GM18520 (cell line): ENCODE data around the gene SFMBT1.
A peak's percentile ranks its signal among the peaks of the same experiment; 100 is the strongest.

ENCODE experiments used
- ATAC-seq: cut with Tn5 transposase; IDR thresholded peaks from one replicate; pipeline ENCODE4 v1.9.1; 2021; ENCODE audit not compliant: unreplicated experiment

The SFMBT1 gene, protein sequence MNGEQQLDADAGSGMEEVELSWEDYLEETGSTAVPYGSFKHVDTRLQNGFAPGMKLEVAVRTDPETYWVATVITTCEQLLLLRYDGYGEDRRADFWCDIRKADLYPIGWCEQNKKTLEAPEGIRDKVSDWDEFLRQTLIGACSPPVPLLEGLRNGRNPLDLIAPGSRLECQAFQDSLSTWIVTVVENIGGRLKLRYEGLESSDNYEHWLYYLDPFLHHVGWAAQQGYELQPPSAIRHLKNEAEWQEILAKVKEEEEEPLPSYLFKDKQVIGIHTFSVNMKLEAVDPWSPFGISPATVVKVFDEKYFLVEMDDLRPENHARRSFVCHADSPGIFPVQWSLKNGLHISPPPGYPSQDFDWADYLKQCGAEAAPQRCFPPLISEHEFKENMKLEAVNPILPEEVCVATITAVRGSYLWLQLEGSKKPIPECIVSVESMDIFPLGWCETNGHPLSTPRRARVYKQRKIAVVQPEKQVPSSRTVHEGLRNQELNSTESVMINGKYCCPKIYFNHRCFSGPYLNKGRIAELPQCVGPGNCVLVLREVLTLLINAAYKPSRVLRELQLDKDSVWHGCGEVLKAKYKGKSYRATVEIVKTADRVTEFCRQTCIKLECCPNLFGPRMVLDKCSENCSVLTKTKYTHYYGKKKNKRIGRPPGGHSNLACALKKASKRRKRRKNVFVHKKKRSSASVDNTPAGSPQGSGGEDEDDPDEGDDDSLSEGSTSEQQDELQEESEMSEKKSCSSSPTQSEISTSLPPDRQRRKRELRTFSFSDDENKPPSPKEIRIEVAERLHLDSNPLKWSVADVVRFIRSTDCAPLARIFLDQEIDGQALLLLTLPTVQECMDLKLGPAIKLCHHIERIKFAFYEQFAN

DNA sequence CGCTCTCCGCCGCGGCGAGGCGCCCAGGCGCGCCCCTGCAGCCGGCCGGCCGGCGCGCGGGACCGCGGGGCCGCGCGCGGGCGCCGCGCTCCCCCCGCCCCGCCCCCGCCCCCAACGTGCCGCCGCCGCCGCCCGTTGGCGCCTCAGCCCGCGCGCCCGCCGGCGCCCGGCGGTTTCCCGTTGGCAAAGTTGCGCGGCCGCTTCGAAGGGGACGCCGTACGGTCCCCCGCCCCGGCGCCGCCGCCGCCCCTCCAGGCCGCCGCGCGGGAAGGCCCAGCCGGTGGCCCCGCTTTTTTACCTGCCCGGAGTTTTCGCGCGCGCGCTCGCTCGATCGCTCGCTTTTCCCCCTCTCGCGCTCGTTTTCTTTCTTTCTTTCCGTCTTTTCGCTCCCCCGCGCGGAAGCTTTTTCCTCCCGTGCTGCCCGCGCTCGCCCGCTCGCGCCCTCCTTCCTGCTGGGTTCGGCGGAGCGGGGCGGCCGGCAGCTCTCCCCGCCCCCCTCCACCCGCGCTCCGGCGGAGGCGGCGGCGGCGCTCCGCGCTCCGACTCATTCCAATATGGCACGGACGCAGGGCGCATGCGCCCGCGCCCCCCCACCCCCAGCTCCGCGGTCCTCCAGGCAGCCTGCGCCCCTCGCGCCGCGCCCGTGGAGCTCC lies at the start of gene SFMBT1:
TSS of gene SFMBT1 (minus strand) at position 556 of the 653 bp plus-strand sequence. CDS start 76,945 bp downstream, outside the sequence.
- ATAC-seq = peak; percentile 25

DNA sequence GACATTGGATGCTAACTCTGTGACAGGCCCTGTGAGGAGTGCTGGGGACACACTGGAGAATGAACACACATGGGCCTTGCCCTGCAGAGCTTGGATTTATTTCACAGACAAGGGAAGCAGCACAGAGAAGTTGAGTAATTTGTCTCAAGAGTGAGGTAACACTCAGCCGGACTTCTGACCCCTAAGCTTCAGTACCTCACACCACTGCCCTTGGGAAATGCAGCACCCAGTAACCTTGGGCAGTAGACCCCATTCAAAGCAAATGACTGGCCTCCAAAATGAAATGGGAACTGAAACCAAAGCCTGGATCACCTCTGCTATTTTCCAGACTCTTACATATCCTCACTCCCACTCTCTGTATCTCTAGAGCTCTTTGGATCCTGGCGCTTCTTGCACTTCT lies 47.1 kb upstream of the SFMBT1 start:
- ATAC-seq = no peak

DNA sequence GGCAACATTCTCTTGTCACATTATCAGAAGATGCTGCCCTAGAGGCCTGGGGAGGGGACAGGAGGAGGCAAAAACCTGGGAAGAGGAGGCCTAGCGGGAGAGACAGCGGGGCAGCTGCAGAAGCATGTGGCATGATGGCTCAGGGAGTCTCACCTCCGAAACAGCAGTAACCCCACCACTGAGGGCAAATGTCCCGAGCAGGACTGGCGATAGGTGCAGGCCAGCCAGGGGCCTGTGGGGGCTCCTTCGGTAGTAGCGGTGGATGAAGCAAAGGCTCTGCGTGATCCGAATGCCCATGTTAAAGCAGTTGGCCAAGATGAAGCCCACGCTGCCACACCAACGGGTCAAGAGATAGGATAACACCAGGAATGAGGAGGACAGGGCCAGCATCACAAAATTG lies 46.3 kb upstream of the SFMBT1 start:
- ATAC-seq = no peak

DNA sequence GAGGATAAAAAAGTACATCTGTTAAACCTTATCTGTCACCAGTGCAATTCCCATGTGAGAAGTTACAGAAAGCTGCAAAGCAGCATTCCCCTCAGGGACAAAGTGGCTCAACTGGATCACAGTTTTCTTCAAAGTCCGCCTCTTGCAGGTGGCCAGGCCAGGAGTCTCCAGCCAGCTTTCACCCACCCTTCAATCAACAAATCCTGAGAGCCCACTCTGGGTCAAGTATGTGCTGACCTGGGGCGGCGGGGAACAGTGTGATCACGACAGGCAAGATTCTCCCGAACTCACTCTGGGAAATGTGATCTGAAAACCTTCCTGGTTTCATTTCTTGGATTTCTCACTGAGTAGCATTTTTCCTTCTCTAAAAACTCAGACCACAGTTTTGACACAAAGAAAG lies 45.1 kb upstream of the SFMBT1 start:
- ATAC-seq = no peak

DNA sequence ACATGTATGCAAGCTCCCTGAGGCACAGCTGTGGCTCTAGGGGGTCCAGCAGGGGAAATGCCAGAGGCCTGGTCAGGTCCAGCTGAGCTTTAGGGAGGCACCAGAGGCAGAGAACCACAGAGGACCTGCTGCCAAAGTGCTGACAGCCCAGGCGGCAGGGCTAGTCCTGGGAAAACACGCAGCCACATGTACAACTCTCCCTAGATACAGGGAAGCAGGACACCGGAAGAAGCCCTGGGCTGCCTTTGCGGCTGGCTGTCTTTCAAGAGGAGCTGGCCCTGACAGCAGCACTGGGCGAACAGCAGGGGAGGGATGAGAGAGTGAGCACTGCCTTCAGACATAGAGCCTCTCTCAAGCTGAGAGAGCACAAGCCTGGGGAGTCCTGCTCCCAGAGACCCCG lies 43.6 kb upstream of the SFMBT1 start:
- ATAC-seq = no peak

DNA sequence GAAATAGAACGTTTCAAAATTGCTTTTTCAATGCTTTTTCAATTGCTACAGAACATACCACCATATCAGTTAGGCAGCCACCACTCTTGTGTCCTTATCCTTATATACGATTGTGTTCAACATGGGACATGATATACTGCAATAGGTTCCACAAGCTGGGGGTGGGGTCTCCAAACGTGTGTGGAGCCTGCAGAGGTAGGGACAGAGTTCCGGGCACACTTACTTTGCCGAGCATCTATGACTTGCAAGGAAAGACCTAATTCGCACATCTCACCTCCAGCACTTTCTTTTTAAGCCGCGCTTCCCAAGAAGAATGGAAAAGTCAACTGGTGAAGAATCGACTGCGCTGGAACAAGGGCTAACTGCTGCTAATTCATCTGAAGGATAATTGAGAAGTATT lies 39.6 kb upstream of the SFMBT1 start:
- ATAC-seq = no peak

DNA sequence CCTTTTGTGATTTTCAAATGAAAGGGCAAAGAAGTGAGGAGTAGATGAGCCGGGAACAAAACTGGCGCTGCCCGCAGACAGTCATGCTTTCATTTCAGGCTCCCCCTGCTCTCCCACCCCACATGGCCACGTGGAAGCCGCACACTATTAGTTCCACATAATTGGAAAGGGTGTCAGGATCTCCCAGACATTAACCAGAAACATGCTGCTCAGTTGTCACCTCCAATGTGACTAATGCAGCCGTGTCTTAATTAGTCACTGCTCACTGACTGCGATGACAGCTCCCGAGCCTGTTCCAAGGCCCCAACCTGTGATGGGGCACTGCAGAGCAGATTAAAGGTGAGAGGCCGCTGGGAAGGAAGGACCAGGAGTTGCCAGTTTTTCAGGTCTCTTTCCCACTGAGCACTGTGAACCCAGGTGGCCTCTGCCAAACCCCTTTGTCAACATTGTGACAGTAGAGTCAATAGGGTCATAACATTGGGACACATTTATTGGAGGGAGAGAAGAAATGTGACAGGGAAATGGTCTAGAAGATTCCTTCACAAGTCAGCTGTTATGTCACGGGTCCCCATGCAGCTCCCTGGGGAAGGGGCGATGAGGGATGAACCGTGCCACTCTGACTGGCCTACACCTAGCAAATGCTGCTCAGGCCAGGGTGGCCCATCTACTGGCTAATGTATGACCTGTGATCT lies 38.6 kb upstream of the SFMBT1 start:
- ATAC-seq = no peak

DNA sequence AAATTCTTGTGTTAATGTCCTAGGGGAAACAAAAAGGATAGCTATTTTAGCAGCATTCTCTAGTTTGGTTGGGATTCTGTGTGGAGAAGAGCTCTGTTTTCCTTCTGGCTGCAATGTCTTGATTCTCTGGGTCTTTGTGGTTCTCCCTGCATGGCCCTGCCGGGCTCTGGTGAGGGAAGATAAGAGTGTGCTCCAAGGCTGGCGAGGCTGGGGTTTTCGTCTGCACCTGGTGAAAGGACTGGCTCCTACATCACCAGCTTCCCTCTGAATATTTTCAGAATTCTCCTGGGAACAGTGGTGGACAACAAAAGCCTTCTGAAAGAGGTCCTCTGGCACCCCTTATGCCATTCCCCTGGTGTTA lies 38.1 kb upstream of the SFMBT1 start:
- ATAC-seq = no peak

DNA sequence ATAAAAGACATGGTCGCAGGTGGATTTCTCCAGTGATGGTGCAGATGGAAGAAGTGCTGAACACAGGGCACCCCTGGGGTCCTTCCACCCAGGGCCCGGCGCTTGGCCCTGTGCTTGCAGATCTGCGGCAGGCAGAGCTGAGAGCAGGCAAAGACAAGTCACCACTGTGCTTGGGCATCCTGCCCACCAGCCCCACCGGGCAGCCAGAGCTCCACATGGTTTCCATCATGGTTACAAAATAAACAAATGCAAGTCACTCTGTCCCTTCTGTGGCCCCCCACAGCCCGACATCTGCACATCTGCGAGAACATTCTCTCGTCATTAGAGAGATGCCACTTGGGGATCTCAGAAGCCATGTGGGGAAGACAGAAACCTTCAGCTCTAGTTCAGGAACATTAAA lies 37.6 kb upstream of the SFMBT1 start:
- no peak for ATAC-seq

DNA sequence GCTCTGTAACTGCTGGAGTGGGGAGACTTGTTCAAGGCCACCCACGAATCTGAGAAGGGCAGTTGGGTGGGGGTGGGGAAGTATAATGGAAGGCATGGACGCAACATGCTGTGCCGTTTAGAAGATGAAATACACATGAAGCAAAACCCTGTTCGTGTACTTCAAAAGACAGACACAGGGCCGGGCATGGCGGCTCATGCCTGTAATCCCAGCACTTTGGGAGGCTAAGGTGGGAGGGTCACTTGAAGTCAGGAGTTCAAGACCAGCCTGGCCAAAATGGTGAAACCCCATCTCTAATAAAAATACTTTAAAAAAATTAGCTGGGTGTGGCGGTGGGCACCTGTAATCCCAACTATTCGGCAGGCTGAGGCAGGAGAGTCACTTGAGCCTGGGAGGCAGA lies 36.9 kb upstream of the SFMBT1 start:
- ATAC-seq = no peak

DNA sequence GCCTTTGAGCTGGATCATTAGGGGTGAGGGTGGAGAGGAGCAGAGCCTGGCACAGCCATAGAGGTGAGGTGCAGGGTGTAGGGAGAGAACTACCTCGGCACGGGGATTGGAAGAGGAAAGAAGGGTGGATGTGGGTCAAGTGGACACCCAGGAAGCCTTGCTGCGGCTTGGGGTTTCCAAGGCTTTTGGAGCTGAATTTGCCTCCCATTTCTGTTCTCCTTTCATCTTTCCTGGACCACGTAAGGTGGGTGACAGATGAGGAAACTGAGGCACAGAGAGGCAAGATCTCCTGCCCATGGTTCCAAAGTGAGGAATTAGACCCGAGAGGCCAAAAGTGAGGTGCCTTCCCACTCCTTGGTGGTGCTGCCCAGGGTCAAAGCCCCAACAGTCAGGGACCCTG lies 35.4 kb upstream of the SFMBT1 start:
- ATAC-seq = no peak

DNA sequence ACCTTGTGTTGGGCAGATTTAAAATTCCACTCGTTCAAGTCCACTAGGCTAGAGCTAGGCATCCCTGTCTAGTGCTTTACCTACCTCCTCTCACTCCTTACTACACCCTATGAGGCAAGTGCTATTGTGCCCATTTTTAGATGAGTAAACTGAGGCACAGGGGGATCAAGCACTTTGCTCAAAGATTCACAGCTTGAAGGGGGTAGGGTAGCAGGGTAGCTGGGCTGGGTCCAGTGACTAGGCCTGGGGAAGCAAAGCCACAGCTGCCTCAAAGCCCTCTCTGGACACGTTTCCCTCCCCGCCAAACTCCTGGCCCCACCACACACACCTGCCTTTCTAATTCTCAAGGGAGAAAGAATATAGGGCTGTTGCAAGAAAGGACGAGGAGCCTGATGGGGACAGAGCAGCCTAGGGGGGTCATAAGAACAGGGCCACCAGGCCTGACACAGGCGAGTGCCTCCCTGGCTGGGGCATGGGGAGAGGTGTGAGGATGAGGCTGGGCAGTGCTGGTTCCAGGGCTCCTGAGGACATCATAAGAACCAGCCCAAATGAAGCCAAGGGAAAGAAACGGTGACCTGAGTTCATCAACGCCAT lies 34.8 kb upstream of the SFMBT1 start:
- no peak for ATAC-seq

DNA sequence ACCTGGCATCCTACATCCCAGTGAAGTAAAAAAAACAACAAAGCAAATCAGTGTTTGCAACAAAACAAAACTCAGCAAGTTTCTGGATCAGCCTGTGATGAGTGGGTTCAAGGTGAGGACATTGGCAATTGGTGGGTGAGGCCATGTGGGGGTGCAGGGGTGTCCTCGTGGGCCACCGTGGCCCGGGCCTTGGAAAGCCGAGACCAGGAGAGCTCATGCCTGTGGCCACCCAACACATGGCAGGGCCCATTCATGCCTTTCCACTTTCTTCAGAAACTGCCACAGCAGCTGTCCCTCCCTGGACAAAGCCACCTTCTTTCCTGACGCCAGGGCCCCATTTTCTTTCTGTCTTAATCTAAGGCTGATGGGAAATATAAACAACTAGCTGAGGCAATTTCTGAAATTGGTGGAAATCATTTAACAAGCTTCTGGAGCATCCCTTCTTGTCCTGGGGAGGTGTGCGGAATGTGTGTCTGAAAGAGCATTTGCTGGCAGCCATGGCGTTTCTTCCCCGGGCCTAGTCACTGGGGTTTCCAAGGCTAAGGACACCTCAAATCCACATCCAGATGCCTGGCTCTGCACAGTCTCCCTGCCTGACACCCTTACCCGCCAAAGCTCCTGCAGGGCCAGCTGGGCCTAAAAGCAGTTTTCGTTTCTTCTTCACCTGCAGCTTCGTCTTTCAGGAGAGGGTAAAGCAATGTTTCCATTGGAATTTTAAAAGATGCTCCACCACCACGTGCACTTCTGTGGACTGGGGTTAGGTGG lies 34.1 kb upstream of the SFMBT1 start:
- ATAC-seq = no peak

DNA sequence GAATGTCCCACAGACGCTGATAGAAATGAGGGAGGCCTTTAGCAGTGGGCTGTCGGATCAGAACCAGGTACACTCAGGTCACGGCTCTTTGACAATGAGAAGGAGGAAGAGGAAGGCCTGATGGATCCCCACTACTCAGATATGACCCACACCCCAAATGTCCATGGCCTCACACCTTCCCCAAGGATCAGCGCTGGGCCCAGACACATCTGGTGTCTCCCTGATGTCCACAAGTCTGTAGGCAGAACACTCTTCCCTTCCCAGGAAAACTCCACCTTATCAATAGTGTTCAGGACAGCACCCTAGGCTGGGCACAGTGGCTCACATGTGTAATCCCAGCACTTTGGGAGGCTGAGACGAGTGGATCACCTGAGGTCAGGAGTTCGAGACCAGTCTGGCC lies 33.3 kb upstream of the SFMBT1 start:
- ATAC-seq = no peak

DNA sequence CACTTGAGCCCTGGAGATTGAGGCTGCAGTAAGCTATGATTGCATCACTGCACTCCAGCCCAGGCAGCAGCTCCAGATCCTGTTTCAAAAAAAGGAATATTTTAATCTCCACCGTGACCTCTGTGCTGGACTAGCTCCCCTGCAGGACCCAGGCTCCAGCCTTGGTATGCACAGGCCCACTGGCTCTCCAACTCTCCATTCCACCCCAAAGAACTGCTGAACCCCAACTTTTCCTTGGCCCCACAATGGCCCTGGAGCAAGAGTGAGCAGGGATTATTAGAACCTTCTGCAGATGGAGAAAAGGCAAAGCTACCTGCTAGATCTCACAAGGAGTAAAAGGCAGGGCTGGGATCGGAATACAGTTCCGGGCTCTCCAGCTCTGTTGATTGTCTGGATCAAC lies 32.8 kb upstream of the SFMBT1 start:
- no peak for ATAC-seq

DNA sequence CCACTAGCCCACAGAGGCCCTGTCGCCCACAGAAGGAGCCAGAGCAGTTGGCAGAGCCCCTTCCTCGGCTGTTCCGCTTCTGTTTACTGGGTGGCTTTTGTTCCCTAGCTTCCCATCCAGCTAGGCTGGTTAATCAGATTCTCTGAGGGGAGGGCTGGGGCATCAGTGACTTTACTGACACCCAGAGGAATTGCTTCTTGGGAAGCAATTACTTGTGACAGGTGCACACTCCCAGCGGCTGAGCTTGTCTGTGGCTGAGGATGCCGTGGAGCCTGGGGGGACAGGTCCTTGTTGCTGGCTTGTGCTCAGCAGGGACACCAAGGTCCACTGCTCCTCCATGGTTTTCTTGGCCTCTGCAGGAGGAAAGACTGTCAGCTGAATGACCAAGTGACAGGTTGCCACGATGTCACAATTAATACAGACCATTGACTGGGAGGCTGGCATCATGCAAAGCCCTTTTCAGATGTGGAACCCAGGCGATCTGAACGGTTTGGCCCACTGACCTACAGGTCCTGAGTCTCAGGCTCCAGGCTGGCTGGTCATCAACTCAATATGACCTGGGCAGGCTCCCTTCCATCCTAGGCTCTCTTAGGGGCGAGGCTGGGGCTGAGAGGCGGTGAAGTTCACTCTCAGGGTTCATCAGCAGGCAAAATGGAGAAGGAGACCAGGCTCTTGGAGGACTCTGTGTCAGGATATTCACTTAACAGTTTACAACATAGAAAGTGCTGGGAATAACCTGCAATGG lies 31.8 kb upstream of the SFMBT1 start:
- no peak for ATAC-seq

DNA sequence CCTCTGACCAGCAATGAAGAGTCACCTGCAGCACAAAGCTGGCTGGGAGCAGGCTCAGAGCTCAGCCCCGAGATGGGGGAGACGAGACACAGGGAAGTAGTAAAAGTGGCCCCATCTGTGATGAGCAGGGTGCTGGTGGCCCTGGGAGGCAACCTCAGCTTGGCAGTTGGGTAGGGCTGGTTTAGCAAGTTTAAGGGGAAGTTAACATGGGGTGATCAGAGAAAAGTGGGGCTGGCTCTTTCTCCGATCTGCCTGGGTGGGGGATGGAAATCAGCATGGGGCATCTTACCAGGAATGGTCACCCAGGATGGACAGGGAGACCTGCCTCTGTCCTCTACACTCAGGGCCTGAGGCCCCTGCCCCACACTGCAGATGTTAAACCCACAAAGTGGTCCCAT lies 29.9 kb upstream of the SFMBT1 start:
- ATAC-seq = no peak

DNA sequence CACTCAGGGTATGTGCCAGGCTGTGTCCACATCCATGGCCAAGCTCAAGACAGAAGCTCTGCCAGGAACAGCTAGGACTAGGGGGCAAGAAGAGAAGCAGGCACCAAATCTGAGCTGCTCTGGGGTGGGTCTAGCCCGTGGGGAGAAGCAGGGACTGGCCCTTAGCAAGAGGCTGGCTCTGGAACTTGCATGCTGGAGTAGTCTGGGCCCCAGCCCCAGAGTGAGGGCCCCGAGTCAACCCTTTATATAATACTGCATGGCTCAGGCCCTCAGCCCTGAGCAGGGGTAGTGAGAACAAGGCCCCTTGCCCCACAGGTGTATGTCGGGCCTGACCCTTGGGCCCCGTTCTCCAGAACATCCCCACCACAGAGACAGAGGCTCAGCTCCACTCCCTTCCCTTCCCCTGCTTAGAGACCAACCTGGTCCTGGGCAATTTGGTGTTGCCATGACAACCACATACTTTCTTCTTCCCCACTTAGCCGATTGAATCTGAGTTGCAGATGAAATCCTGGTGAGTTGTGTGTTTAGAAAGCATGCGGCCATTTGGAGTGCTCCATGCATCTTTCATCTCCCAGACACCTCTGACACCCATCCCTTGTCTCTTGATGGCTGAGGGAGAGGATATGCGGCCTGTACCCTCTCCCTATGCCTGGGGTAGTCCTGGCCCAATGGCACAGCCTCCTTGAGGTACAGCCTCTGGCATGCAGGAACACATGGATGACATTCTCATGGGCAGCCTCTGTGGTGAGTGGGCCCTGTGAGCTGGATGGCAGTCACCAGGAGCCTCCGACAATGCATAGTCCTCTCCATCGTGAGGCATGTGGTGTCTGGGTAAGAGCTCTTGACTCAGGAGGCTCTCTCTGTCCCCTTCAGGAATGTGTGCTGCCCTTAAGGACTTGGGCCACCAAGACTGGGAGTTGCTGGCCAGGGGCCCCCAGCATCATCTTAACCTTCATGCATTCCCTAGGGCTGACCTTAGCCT lies 29.2 kb upstream of the SFMBT1 start:
- no peak for ATAC-seq
